GM21737 (cell line): ENCODE results near the gene PTMS.

ENCODE experiments used
- ATAC-seq: cut with Tn5 transposase; IDR thresholded peaks from one replicate; pipeline ENCODE4 v1.9.1; 2021; ENCODE audit warnings: mild to moderate bottlenecking, moderate library complexity; ENCODE audit not compliant: unreplicated experiment

Gene PTMS

GRCh38 chr12:6752167-6752920 lies 13.8 kb upstream of the PTMS start:
- no peak for ATAC-seq

- peak; percentile 86 for ATAC-seq
Observed at GRCh38 chr12:6752921-6753771, 13.0 kb upstream of the PTMS start, which contains the start of gene MLF2. TSS of gene MLF2 (minus strand) at chr12:6753141. CDS start at chr12:6752334, 807 bp downstream.

GRCh38 chr12:6753772-6754356 lies 12.3 kb upstream of the PTMS start:
- ATAC-seq: no peak

DNA sequence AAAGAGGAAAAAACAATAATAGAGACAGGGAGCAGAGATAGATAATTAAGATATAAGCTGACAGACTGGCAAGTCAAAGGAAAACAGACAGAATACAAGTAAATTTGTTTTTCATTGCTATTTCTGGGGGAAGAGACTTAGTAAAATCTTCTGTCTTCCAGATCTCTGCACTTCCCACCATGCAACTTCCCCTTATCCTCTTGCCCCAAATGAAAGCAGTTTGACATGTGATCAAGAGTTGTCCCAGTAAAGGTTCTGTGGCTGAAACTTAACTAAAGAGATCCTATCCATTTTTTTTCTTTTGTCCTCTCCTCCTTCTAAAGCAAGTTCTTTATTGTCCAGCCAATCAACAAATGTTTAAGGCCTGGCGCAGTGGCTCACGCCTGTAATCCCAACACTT lies 11.8 kb upstream of the PTMS start:
- ATAC-seq: no peak

GRCh38 chr12:6757028-6757690 lies 9.0 kb upstream of the PTMS start:
- no peak for ATAC-seq

DNA sequence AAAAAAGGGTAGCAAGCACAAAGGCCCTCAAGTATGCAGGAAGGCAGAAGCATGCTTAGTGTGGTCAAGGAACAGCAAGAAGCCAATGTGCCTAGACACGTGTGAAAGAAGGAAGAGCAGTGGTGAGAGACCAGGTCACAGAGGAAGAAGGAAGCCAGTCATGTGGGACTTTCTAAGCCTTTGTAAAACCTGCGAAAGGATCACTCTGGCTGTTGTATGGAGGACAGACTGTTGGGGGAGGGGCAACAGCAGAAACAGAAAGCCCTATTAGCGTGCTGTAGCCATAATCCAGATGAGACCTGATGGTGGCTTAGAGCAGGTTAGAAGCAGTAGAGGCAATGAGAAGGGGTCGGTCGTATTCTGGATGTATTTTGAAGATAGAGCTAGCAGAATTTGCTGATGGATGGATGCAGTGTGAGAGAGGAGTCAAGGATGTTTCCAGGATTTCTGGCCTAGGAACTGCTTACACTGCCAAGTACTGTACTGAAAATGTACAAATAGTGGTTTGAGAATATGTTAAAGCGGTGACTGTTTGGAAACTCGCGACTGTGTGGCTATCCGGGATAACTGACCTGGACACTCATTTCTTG lies 7.6 kb upstream of the PTMS start:
- no peak for ATAC-seq

DNA sequence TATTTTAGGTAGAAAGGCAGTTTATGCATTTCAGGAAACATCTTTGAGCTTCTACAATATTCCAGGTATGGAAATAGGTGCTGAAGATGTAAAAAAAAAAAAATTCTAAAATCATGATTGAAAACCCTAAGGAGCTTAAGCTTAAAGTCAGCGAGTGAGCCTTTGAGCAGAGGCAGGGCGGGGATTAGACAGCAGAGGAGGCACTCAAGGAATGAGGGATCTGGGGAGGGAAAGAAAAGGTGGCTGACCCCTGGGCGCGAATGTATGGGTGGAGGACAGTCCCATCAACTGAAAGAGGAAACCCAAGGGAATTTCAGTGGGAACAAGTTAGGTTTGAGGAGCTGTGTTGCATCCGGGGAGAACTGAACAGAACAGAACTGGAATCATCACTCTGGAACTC lies 6.4 kb upstream of the PTMS start:
- ATAC-seq: no peak

- no peak for ATAC-seq
Observed at GRCh38 chr12:6763380-6763779, 2.8 kb upstream of the PTMS start.

- ATAC-seq: peak; percentile 65
Observed at GRCh38 chr12:6764011-6764828, 1.9 kb upstream of the PTMS start.

DNA sequence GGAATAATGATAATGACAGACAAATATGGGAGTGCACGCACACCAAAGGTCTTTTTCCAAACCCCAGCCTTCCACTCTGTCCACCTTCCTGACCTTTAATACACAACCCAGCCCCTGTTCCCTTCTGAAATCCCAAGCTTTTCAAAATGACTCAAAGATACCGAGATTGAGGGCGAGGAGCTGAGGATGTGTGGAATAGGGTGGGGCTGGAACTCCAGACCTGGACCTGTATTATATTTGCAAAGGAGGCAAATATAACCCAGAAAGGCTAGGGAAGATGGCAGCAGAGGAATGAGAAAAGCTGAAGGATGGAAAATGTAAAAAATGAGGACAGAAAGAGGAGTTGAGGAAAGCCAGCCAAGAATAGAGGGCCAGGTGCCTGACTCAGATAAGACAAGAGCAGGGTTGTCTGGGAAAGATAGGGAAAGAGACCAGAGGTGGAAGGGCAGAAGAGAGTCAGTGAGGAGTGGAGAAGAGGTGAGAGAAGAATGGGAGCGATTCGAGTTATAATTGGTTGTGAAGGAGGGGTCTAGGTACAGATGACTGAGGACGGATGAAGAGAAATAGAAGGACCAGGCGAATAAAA lies 1.0 kb upstream of the PTMS start:
- ATAC-seq: no peak

- ATAC-seq: peak; percentile 57
Observed at GRCh38 chr12:6766651-6767349, 637 bp downstream of the PTMS start.

DNA sequence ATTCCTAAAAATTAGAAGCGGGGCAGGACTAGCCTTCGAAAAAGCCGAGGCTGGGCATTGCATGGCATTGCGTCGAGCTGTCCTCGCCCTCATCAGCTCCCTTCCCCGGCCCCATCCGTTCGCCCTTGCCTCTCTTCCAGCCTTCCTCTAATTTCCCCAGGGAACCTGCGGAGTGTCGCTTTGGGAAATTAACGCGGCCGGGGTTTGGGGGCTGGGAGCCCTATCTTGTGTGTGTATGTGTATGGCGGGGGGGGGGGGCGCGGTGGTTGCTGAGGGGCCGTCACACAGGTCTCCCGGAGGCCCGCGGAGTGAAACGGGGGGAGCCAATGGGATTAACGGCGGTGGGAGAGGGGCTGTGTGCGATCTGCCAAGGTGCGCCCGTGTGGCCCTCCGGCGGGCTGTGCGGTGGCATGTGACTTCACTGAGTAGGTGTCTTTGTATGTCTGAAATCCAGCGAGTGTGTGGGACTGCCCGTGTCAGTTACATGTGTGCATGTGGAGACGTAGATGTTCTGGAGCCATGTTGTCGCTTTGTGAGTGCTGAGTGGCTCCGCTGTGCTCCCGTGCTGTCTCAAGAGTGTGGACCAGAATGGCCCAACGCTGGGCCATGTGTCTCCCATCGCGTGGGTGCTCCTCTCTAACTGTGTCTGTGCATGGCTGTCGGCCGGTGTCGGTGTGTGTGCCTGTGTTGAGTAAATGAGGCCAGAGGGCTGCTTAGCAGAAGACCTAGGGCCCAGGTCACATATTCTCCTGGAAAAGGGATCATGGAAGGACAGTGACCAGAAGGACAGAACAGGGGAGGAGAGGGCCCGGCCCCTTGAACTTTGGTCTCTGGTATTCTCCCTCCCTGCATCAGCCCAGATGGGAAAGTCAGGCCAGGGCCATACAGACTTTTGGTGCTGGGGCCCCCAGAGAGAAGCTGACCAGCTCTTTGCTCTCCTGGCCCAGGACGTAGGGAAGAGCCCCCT lies 1.5 kb downstream of the PTMS start:
- ATAC-seq: no peak

DNA sequence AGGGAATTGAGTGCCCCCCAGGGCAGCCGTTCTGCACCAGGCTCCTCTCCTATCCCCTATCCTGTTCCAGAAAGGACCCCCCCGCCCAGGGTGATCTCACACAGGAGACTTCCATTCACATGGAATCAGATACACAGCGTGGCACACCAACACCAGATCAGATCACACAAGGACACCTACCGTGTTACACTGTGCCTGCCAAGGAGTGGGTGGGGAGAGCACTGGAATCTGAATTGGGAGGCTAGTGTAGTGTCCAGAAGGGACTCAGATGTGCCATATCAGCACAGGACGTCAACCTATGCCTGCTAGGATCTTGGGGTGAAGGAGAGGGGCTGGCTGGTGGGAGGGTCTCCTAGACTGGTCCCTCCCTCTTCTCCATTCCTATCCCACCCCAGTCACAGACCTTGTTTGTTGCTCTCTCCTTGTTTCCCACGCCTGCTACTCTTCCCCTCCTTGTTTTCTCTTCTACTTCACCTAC lies 2.3 kb downstream of the PTMS start:
- ATAC-seq: no peak

DNA sequence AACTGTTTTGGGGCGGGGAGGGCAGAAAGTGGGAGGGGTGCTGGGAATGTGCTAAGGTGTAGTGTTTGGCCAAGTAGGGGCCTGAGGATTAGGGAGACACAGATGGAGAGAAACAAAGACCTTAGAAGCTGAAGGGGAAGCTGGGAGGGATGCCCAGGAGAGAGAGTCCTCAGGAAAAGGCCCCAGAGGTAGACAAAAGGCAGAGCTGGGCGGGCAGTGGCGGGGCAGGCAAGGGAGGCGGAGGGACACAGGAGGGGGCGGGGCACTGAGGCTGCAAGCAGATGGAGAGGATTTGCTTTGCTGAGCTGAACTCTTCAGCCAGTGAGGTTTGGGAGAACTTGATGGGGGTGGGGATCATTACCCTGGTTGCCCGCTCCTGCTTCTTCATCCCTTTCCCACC lies 2.8 kb downstream of the PTMS start:
- ATAC-seq: no peak

- ATAC-seq: no peak
Observed at GRCh38 chr12:6769666-6770065, 3.5 kb downstream of the PTMS start.

- ATAC-seq: no peak
Observed at GRCh38 chr12:6770094-6770493, 3.9 kb downstream of the PTMS start.

DNA sequence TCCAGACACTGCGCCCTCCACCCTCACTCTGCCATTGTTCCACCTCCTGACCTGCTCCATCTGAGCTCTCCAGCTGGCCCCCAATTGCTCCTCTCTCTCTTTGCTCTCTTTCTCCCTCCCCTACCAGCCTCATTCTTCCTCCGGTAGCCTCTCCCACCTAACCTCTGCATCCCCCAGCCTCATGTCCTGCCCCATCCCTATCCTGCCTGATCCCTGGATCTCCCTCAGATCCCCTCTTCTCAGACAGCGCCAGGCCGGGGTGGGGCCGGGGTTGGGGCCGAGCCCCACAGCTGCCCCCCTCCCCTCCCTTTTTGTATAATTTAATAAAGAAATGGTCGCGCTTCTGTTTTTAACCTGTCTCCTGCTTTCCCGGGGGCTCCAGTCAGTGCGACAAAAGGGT lies 4.4 kb downstream of the PTMS start:
- ATAC-seq: no peak

- ATAC-seq: no peak
Observed at GRCh38 chr12:6771091-6771495, 4.9 kb downstream of the PTMS start.
